Lower leg skin (tissue), 3 donors: ENCODE data around the gene DTNBP1.

Experiments used
- POLR2A ChIP-seq, 2 donors: fragments of 450-650 bp; IDR thresholded peaks; one replicate each; pipeline ENCODE4 v1.6.1; 2016 to 2017; ENCODE audit warnings: antibody characterized with exemption in 2 of 2, mild to moderate bottlenecking in 1 of 2, moderate library complexity in 1 of 2
- TF ChIP-seq, protein P1 (sequence below), 3 donors: fragments of 450-650 bp; IDR thresholded peaks; one replicate each; pipeline ENCODE4 v1.5.1; 2016; ENCODE audit warnings: antibody characterized with exemption in 3 of 3, mild to moderate bottlenecking in 3 of 3, moderate library complexity in 2 of 3

DNA sequence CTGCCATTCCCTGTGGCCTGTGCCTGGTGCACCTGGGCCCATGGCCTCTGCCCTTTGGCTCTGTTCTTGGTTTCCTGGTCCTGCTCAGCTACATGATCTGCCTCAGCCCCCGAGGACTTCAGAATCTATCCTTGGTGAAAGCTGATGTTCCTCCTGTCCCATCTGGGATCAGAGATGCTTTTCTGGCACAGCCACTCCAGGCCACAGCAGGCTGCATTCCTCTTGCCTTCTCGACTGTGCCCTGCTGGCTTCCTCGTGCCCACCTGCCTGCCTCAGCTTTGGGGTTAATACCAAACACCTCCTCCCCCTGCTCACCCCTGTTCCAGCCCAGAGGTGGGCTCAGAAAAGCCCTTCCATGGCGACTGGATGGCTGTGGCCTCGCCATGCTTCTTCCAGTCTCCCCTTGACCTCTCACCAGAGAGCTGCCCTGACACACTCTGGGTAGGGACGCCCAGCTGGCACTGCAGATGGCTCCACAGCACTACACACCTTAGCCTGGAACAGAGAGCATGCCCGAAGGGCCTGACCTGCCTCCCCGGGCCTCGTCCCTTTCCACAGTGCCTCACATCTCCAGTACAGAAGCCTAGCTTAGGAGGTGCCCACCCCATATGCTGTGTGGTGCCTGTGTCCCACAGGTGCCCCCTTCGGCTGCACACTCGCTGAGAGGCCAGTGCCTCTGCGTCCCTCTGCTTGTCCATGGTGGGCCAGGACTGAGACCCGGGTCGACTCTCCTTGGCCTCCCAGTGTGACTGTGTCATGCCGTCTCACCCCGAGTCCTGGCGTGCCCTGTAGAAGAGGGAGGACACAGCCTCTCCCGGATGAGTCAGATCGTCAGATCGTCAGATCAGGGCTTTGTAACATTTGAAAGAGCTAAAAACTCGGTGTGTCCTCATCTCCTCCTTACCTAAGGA lies 148.8 kb downstream of the DTNBP1 start:
- no peak for TF ChIP-seq POLR2A (IDR thresholded peaks at IDR 0.05)
- TF ChIP-seq, protein P1, sequence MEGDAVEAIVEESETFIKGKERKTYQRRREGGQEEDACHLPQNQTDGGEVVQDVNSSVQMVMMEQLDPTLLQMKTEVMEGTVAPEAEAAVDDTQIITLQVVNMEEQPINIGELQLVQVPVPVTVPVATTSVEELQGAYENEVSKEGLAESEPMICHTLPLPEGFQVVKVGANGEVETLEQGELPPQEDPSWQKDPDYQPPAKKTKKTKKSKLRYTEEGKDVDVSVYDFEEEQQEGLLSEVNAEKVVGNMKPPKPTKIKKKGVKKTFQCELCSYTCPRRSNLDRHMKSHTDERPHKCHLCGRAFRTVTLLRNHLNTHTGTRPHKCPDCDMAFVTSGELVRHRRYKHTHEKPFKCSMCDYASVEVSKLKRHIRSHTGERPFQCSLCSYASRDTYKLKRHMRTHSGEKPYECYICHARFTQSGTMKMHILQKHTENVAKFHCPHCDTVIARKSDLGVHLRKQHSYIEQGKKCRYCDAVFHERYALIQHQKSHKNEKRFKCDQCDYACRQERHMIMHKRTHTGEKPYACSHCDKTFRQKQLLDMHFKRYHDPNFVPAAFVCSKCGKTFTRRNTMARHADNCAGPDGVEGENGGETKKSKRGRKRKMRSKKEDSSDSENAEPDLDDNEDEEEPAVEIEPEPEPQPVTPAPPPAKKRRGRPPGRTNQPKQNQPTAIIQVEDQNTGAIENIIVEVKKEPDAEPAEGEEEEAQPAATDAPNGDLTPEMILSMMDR (IDR thresholded peaks at IDR 0.05): no peak
